Thyroid gland (tissue), 4 donors: ENCODE measurements around the gene DDX54.

Source experiments
- CTCF ChIP-seq, 6 experiments: fragments of 200-600 bp in 3 of 6; fragments of 450-650 bp in 3 of 6; sonication (generic) in 3 of 6; IDR thresholded peaks; one replicate each; pipeline ENCODE4 v1.5.1; 2016 to 2019; ENCODE audit warnings: antibody characterized with exemption in 6 of 6, mild to moderate bottlenecking in 2 of 6, inconsistent platforms in 1 of 6, moderate library complexity in 1 of 6
- POLR2A ChIP-seq, 2 donors: fragments of 450-650 bp; IDR thresholded peaks; one replicate each; pipeline ENCODE4 v1.6.1; 2017; ENCODE audit warnings: antibody characterized with exemption in 2 of 2, mild to moderate bottlenecking in 2 of 2, moderate library complexity in 1 of 2

- no peak for TF ChIP-seq CTCF (IDR thresholded peaks at IDR 0.05)
- TF ChIP-seq POLR2A (IDR thresholded peaks at IDR 0.05): no peak
Measured at GRCh38 chr12:113118142-113118541, 67.1 kb downstream of the DDX54 start.
